Gastroesophageal sphincter (tissue), 3 donors: ENCODE data around the gene C2CD5.

ENCODE experiments used
- POLR2A ChIP-seq, 2 donors: fragments of 450-650 bp; IDR thresholded peaks; one replicate each; pipeline ENCODE4 v1.6.1; 2017; ENCODE audit warnings: antibody characterized with exemption in 2 of 2, mild to moderate bottlenecking in 2 of 2, moderate library complexity in 1 of 2
- TF ChIP-seq, protein P1 (sequence below), 4 experiments: fragments of 200-600 bp in 2 of 4; fragments of 450-650 bp in 2 of 4; sonication (generic) in 1 of 4; IDR thresholded peaks; one replicate each; pipeline ENCODE4 v1.5.1; 2017 to 2019; ENCODE audit warnings: antibody characterized with exemption in 4 of 4, mild to moderate bottlenecking in 2 of 4, moderate library complexity in 2 of 4

DNA sequence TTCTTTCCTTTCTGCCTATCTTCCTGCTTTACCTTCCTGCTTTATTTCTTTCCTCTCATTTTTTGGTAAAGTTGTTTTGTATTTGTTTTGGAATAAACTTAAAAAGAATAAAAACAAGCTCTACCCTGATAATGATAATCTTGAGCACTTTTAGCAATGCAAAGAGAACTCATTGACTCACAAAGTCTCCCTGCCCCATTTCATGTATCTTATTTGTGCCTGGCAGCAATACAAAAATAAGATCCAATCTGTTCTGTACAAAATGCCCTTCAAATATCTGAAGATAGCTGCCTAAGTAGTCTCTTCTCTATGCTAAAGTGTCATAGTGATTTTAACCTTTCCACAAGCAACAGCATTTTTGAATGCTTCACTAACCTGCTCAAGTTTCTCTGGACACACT lies 49.5 kb upstream of the C2CD5 start:
- TF ChIP-seq, protein P1, sequence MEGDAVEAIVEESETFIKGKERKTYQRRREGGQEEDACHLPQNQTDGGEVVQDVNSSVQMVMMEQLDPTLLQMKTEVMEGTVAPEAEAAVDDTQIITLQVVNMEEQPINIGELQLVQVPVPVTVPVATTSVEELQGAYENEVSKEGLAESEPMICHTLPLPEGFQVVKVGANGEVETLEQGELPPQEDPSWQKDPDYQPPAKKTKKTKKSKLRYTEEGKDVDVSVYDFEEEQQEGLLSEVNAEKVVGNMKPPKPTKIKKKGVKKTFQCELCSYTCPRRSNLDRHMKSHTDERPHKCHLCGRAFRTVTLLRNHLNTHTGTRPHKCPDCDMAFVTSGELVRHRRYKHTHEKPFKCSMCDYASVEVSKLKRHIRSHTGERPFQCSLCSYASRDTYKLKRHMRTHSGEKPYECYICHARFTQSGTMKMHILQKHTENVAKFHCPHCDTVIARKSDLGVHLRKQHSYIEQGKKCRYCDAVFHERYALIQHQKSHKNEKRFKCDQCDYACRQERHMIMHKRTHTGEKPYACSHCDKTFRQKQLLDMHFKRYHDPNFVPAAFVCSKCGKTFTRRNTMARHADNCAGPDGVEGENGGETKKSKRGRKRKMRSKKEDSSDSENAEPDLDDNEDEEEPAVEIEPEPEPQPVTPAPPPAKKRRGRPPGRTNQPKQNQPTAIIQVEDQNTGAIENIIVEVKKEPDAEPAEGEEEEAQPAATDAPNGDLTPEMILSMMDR (IDR thresholded peaks at IDR 0.05): no peak
- no peak for TF ChIP-seq POLR2A (IDR thresholded peaks at IDR 0.05)
